ENCODE data around the gene PRSS53.
A peak's percentile ranks its signal among the peaks of the same experiment; 100 is the strongest.

PRSS53 gene

GRCh38 chr16:31077592-31078396, 10.9 kb downstream of the PRSS53 start:
- no peak for DNase-seq (ENCODE audit: low read depth in 3 of 3)

- DNase-seq (ENCODE audit: low read depth in 3 of 3) = no peak
Observed at GRCh38 chr16:31077024-31077423, 11.7 kb downstream of the PRSS53 start.

- DNase-seq (ENCODE audit: low read depth in 3 of 3) = no peak
Observed at GRCh38 chr16:31076319-31076718, 12.4 kb downstream of the PRSS53 start.

- no peak for DNase-seq (ENCODE audit: low read depth in 3 of 3)
Observed at GRCh38 chr16:31074814-31075183, 13.9 kb downstream of the PRSS53 start.

GRCh38 chr16:31073970-31074813, 14.6 kb downstream of the PRSS53 start, which contains the start of the genes ZNF646 and ZNF668:
Gene ZNF646, plus strand, starts transcription at chr16:31074422. Its CDS starts 1,903 bp downstream, at chr16:31076325.
Gene ZNF668, minus strand, starts transcription at chr16:31074240. Its CDS starts 9,781 bp downstream, at chr16:31064459.
- peak; percentile 97 to 99 (median 97) for DNase-seq (ENCODE audit: low read depth in 3 of 3)

GRCh38 chr16:31073142-31073969, 15.4 kb downstream of the PRSS53 start:
- peak; percentile 77 to 92 (median 78) for DNase-seq (ENCODE audit: low read depth in 3 of 3)

- no peak for DNase-seq (ENCODE audit: low read depth in 3 of 3)
Observed at GRCh38 chr16:31072540-31073141, 16.1 kb downstream of the PRSS53 start.

- DNase-seq (ENCODE audit: low read depth in 3 of 3) = no peak
Observed at GRCh38 chr16:31071861-31072260, 16.9 kb downstream of the PRSS53 start.

- DNase-seq (ENCODE audit: low read depth in 3 of 3) = no peak
Observed at GRCh38 chr16:31067342-31067741, 21.4 kb downstream of the PRSS53 start.

GRCh38 chr16:31064882-31065461, 23.8 kb downstream of the PRSS53 start:
- no peak for DNase-seq (ENCODE audit: low read depth in 3 of 3)

- no peak for DNase-seq (ENCODE audit: low read depth in 3 of 3)
Observed at GRCh38 chr16:31063843-31064611, 24.7 kb downstream of the PRSS53 start.

- no peak for DNase-seq (ENCODE audit: low read depth in 3 of 3)
Observed at GRCh38 chr16:31063495-31063842, 25.3 kb downstream of the PRSS53 start.

GRCh38 chr16:31061813-31062440, 26.8 kb downstream of the PRSS53 start:
- no peak for DNase-seq (ENCODE audit: low read depth in 3 of 3)

GRCh38 chr16:31061126-31061812, 27.5 kb downstream of the PRSS53 start:
- no peak for DNase-seq (ENCODE audit: low read depth in 3 of 3)

- DNase-seq (ENCODE audit: low read depth in 3 of 3) = no peak
Observed at GRCh38 chr16:31055613-31056012, 33.1 kb downstream of the PRSS53 start.

- DNase-seq (ENCODE audit: low read depth in 3 of 3) = no peak
Observed at GRCh38 chr16:31052114-31052513, 36.6 kb downstream of the PRSS53 start.

GRCh38 chr16:31050280-31051030, 38.3 kb downstream of the PRSS53 start:
- no peak for DNase-seq (ENCODE audit: low read depth in 3 of 3)

- no peak for DNase-seq (ENCODE audit: low read depth in 3 of 3)
Observed at GRCh38 chr16:31043898-31044481, 44.8 kb downstream of the PRSS53 start.
